Sciatic nerve (tissue), 2 donors: ENCODE measurements around the gene PAK1. TPM values are rescaled to one million over a fixed set of nuclear protein-coding genes. Genes with fewer than 3 reads are reported as not detected.
"Not testable (repeated sequence)": the region's sequence is repeated elsewhere in the genome, so short reads cannot be mapped to it uniquely, and the experiment has no call there.

Experiments used
- ATAC-seq: fragments of 200-7000 bp; cut with Tn5 transposase; one replicate; pipeline ENCODE4 v1.9.1; 2020; ENCODE audit warnings: mild to moderate bottlenecking, moderate library complexity
- DNase-seq: peaks from one replicate; pipeline ENCODE4 v3.0.0-alpha.2; 2020; ENCODE audit warnings: low spot score
- intact Hi-C: fragments of 100-400 bp; cut with DNase I; formaldehyde crosslinking; loops from one replicate; pipeline ENCODE4 v1.14.2; 2022
- total RNA-seq: library from RNA; stranded (reverse); fragmentation: NEBNext Ultra II Directional; extraction: Animal tissue kit (Norgen Biotek cat#: 25700); gene quantifications from one replicate; pipeline ENCODE4 v1.2.1, GENCODE V29; 2021
- donor health status: DM: no; HTN: no; CAD: no.
- donor health status: DM: no; HTN: no; CAD: no.

The PAK1 gene
- total RNA-seq, 1 donor from 2014 or later: 31.3 TPM

DNA sequence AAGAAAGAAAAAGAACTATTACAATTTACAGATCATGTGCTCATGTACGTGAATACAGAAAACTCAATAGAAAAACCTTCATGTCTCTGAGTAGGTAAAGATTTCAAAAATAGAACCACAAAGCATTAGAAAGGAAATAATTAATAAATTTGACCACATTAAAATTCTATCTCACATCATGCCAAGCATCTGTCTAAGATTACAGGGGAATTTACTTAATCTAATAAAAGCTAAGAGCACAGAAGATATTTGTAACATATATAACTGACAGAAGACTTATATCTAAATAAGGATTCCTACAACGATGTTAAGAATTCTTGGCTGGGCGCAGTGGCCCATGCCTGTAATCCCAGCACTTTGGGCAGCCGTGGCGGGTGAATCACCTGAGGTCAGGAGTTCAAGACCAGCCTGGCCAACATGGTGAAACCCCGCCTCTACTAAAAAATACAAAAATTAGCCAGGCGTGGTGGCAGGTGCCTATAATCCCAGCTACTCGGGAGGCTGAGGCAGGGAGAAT is 88.6 kb downstream of the PAK1 start:
- ATAC-seq, intact Hi-C loops, DNase-seq: not testable (repeated sequence)

DNA sequence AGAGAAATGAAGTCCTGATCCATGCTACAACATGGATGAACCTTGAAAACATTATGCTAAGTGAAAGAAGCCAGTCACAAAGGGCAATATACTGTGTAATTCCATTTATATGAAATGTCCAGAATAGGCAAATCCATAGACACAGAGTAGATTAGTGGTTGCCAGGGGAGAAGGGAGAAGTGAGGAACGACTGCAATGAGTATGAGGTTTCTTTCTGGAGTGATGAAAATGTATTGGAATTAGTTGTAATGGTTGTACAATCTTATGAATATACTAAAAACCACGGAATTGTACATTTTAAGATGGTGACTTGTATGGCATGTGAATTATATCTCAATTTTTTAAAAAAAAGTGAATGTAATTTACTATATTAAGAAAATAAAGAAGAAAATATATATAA is 89.3 kb downstream of the PAK1 start:
- intact Hi-C loops: no loop called here
- DNase-seq (no peak), ATAC-seq (no peak)

DNA sequence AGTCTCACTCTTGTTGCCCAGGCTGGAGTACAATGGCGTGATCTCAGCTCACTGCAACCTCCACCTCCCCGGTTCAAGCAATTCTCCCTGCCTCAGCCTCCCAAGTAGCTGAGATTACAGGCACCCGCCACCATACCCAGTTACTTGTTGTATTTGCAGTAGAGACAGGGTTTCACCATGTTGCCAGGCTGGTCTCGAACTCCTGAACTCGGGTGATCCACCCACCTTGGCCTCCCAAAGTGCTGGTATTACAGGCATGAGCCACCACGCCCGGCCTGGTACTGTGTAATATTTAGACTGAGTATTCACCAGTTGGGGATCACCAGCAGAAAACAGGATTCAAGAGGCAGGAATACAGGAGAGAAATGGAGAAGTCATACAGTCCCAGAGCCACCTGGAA is 90.5 kb downstream of the PAK1 start:
- intact Hi-C loops, DNase-seq, ATAC-seq: not testable (repeated sequence)

DNA sequence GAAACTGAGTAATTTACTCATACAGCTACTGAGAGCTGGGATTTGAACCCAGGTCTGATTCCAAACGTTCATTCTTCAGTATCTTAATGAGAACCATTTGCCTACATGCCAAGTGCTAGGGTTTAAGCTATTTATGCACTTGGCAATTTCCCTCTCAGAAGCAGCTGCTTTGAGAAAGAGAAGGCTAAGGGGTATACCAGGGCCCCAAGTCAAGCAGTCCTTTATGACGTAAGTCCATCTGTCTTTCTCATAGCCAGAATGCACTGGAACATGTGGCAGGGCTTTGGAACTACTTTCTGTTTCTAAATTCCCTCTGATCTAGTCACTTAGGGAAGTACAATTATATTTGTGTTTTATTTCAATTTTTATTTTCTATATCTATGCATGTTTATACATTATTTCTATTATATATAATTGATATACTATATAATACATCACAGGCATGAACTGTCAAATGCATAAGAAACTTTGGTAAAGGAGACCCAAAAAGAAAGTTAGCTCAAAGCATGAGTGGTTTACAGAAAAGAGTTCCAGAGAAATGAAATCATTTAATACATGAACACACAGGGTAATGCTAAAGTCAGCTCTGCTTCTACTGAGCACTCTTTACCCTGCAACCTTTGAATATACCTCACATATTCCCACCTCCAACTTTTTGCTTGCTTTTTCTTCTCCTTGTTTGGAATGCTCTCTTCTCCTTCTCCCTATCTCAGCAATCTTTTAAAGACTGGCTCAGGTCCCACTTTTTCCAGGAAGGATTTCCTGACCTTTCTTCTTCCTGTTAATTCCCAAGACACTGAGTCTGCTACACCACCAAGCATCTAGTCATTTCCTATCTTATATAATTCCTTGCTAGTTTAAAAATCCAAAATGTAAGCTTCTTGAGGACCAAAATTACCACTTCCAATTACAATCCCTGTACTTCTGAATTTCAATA is 91.9 kb downstream of the PAK1 start:
- no peak for DNase-seq
- ATAC-seq: no peak
- intact Hi-C loops: no loop called here

DNA sequence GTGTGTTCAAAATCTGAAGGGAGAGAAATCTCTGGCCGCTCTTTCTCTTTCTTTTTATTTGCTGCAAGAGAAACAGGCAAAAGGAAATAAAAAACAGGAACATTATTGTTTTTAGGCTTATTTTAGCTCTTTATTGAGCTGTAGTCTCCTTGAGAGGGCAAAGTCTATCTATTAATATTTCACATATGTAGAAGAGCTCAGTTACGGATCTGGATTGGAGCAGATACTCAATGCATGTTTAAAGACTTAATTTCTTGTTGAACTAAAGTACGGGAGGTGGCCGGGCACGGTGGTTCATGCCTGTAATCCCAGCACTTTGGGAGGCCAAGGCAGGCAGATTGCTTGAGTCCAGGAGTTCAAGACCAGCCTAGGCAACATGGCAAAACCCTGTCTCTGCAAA is 94.0 kb downstream of the PAK1 start:
- intact Hi-C loops: no loop called here
- ATAC-seq (no peak), DNase-seq (no peak)

DNA sequence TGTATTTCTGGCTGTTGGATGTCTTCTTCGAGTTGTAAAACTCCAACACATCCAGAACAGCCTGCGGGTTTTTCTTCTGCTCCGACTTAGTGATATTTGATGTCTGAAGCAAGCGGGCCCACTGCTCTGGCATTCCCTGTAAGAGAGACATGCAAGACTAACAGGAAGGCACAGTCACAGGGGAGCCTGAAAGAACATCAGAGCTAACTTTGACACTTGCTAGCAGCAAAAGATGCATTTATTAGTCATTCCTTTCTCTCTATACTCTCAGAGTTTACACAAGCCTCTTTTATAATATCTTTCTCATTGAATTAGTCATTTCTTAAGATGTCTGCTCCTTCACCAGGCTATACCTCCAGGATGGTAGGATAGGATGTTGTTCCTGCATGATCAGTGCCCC is 94.6 kb downstream of the PAK1 start:
- intact Hi-C loops: no loop called here
- ATAC-seq: no peak

DNA sequence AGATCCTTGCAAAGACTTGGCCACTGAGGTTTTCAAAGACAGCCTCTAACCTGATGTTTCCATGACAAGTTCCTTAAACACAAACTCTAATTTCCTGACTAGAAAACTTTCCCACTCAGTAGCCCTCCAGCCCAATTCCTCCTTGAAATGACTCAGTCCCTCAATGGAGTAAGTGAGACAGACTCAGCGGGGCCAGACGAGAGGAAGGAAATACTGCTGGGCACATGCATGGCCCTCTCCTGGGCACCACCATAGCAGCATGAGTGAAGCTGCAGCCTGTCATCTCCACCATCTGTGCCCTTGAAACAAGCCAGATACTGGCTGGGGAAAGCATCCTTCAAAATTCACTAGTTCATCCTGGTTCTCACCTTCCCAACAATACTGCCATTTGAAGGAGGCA is 96.2 kb downstream of the PAK1 start:
- ATAC-seq (no peak), DNase-seq (no peak)
- intact Hi-C loops: no loop called here

More for the DNA sequence above, 94.6 kb downstream of the PAK1 start:
- no peak for DNase-seq

DNA sequence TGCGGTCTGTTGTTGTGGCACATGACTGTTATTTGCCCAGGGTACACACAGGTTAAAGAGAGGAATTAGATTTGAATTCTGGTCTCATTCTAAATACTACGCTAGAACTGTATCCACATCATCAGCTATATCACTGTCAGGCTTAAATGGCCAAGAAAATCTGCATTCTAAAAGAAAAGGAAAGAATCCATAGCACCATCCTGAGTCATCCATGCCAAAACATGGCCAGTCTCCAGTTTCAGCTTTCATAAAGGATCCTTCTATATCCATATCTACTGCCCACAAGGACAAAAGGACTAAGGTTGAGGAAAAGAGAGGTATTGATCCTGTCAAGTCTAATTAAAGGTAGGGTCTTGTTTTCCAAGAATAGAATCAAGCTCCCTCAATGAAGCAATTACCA is 98.8 kb downstream of the PAK1 start:
- DNase-seq: no peak
- no peak for ATAC-seq
- intact Hi-C loops: no loop called here

DNA sequence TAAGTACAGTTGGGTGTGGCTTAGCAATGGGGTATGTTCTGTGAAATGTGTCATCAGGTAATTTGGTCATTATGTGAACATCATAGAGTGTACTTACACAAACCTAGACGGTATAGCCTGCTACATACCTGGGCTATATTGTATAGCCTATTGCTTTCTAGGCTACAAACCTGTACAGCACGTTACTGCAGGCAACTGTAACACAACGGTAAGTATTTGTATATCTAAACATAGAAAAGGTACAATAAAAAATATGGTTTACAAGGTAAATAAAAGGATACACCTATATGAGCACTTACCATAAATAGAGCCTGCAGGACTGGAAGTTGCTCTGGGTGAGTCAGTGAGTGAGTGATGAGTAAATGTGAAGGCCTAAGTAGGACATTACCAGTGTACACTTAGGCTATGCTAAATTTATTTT is 99.3 kb downstream of the PAK1 start:
- DNase-seq (no peak), ATAC-seq (no peak)
- intact Hi-C loops: no loop called here

DNA sequence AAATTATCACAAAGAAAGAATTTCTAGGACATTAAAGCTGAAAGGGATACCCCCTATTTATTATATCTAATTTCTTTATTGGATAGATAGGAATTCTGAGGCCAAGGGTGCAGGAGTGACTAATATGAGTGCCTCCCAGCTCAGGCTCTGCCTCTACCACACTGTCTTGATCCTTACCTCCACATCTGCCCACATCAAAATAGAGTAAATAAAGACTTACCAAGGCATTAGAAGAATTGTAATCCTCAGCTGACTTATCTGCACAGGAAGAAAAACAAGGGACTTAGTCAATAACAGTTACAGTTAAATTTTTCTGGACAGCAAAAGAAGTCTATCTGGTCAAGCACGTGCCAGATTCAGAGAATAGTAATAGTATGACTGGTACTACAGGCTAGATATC is 99.8 kb downstream of the PAK1 start:
- intact Hi-C loops: no loop called here
- ATAC-seq (no peak), DNase-seq (no peak)

DNA sequence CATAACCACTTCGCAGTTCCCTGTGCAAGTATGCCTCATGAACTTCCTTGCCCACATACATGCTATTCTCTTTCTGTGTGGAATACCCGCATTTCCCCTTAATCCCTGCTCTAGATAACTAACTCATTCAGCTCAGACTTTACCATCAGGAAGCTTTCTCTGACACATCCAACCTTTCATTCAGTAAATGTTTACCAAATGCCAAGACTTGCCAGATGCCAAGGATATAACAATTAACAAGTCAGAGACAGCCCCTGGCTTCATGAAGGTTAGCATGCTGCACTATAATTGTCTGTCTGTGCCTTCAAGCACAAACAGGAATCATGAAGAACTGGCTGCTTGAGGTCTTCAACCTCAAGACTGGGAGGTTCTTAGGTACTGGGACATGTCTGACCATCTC is 101.2 kb downstream of the PAK1 start:
- intact Hi-C loops: no loop called here
- DNase-seq: no peak
- no peak for ATAC-seq

DNA sequence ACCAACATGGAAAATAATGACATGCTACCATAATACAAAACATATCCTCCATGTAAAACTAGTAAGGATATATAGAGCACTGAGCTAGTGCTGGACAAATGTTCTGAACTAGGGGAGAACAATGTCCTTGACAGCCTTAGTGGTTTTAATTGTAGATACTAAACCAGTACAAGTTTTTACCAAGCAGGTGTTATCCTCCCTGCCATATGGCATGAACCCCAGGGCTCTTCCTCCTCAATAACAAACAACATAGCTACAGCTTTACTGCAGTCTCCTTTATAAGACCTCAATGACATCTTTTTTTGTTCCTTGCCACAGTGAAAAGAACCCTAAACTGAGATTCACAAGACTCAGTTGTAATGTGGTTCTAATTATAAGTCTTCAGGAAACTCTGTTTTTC is 102.2 kb downstream of the PAK1 start:
- DNase-seq: no peak
- intact Hi-C loops: no loop called here
- ATAC-seq: no peak

DNA sequence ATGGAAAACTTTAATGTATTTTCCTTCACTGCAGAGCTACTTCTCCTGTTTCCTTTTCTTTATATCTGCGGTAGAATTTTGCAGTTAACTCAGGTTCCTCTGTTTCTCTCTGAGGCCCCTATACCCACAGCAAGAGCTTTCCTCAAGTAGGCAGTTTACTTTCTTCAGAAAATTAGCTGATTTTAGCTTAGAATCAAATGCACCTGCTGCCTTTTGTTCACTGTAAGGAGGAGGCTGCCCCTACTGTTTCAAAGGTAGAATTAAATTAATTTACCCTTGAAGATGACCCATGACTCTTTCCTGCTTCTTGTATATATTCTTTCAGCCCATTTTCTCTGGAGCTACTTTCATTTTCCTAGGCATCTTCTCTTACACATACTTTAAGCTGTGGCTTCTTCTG is 103.7 kb downstream of the PAK1 start:
- ATAC-seq (no peak), DNase-seq (no peak)
- intact Hi-C loops: no loop called here

DNA sequence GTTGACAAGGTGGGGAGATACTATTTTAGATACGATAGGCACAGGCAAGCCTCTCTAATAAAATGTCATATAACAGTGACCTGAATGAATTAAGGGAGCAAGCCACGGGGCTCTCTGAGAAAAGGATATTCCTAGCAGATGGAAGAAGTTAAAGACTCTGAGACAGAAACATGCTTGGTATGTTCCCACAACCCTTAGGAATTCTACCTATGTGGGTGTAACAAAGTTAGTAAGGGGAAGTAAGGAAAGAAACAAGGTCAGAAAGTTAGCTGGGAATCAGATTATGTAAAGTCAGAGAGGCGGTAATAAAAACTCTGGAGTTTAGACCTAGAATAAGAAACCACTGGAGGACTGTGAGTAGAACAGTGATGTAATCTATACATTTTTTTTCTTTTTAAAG is 112.7 kb downstream of the PAK1 start:
- ATAC-seq (no peak), DNase-seq (no peak)
- intact Hi-C loops: no loop called here

DNA sequence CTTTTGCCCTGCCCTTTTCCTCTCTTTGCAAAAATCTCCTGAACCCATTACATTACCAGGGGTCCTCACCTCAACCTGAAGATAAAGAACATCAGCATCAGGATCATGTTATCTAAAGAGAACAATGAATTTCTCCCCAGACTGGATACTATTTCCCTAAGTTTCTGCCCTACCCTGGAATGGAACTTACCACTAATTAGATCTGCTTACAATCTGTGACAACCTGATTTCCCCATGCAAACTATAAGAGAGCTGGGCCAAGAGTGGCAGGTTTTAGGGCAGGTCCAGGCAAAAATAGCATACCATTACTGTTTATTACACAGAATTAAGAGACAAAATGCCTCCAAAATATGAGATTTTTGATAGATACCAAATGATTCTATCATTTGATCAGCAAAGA is 114.4 kb downstream of the PAK1 start:
- no peak for DNase-seq
- ATAC-seq: no peak
- intact Hi-C loops: no loop called here

DNA sequence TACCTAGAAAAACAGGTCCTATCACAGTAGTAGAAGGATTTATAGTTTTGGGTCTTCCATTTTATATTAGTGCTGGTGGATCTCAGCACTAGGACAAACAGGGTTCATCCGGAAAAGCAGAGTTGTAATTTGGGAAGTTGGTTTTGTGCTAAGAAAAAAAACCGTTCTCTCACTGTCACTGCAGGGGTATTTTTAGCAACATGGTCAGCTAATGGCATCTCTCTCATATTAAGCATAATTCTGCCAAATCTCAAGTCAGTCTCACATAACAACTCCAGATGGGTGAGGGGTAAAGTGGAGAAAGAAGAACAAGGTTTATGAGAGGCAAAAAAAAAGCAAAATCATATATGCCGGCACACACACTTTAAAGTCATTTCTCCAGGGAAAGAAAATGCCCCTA is 120.8 kb downstream of the PAK1 start:
- ATAC-seq (no peak), DNase-seq (no peak)
- intact Hi-C loops: no loop called here

DNA sequence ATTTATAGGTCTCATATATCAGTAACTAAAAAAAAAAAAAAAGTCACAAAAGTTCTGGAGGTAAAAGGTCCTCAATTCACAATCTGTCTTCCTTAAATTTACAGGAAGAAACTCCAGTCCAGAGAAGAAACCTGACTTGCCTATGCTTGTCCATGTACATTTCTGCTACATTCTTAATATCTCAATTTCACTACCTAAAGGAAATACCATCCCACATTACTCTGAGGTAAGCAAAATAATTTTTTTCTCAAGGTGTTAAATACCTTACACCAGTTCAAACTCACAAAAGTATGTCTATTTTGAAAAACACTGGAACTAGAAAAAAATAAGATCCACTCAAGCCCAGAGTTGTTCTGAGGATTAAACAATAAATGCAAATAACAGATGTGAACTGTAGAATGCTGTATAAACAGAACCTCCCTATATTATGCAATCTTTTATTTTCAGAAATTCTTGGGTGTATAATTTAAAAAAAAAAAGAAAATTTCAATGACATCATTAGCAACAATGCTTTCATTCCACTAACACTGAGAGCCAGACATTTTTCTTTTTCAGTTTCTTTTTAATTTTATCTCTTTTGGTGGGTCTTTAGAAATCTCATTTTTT is 122.5 kb downstream of the PAK1 start:
- ATAC-seq (no peak), DNase-seq (no peak)
- intact Hi-C loops: no loop called here

DNA sequence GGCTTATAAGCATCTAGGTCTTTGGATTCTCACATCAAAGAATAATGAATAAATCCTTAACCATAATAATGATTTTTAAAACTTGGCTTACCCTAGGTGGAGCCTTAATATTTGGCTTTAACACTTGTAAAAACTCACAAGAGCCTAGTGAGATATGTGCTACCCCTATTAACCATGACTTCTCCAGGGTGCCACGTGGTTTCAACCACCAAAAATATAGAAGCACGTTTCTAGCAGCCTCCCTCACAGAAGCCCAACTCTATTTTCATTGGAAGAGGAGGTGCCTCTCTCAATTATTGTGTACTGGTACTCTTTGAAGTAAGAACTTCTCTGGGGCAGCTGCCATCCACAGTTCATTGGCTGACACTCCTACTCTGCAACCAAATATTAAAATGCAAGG is 125.9 kb downstream of the PAK1 start:
- intact Hi-C loops: no loop called here
- ATAC-seq: no peak

DNA sequence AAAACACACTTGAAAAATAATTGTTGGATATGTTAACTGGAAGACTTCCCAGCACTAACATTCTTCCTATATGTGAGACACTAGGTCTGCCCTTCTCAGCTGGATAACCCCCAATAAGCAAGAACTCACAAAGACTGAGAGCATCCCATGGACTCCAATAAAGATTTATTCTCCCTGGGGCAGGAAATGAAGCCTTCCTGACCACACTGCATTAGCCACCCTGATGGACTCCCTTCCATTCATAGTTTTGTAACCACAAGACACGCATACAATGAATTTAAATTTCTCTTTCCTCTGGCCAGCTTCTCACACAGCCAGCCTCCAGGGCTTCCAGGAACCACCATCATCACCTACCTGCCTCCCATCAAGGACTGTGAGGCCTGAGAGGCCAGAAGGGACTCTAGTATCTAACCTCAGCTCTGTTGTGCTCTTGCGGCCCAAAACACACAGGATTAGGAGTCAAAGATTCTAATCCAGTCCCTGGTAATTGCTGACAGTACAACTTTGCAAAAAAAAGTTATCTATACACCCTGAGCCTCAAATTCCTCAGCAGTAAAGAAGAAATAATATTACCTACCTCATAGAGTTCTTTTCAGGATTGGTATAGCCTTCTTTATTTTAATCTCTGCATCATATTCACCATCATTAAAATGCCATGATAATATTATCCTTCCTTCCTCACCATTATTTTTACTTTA is 126.8 kb downstream of the PAK1 start:
- DNase-seq (no peak), ATAC-seq (no peak)
- intact Hi-C loops: no loop called here

More for the DNA sequence above, 125.9 kb downstream of the PAK1 start:
- DNase-seq: no peak

DNA sequence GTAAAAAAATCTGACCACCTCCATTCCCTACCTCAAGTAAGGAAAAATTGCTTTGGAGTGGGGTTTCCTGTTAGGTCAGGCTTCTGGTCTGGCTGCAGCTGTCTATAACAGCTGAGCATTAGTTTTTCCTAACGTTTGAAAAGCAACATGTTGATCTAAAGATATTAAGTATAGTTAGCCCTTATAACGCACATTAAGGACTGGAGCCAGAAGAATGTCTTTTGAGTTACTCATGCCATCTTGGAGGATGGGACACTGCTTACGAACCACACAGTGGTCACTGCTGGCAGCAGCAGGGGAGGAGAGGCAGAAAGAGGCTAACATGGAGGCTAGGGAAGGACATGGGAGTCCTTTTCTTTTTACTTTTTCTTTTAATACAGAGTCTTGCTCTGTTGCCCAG is 128.3 kb downstream of the PAK1 start:
- intact Hi-C loops: no loop called here
- no peak for ATAC-seq
- no peak for DNase-seq
